Stimulated activated CD4-positive, alpha-beta T cell treated with anti-CD3 and anti-CD28 coated beads, Interleukin-15, amount 100 ng/mL, for 1 hour (primary cell): Measurements from ENCODE around the gene RERE.

Experiments used
- DNase-seq, 2 donors: peaks; one replicate each; pipeline ENCODE4 v3.0.0-alpha.2; 2020; ENCODE audit warnings: low read depth in 1 of 2, low spot score in 1 of 2

Gene RERE

DNA sequence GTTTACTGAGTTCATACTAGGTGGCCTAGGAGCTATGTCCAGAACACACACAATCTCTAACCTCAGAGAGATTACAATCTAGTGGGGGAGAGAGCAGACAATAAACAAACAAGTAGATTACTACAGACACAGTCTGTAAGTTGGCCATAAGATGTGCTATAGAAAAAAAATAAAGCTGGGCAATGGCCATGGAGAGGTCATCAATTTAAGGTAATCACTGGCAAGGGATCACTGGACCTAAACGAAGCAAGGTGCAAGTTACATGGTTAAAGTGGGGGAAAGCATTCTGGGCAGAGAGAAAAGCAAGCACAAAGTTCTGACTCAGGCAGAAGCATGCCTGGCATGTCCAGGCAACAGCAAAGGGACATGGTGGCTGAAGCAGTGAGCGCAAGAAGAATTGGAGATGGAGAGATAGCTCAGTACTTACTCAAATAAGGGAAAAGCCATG is 147.0 kb downstream of the RERE start:
- no peak for DNase-seq

DNA sequence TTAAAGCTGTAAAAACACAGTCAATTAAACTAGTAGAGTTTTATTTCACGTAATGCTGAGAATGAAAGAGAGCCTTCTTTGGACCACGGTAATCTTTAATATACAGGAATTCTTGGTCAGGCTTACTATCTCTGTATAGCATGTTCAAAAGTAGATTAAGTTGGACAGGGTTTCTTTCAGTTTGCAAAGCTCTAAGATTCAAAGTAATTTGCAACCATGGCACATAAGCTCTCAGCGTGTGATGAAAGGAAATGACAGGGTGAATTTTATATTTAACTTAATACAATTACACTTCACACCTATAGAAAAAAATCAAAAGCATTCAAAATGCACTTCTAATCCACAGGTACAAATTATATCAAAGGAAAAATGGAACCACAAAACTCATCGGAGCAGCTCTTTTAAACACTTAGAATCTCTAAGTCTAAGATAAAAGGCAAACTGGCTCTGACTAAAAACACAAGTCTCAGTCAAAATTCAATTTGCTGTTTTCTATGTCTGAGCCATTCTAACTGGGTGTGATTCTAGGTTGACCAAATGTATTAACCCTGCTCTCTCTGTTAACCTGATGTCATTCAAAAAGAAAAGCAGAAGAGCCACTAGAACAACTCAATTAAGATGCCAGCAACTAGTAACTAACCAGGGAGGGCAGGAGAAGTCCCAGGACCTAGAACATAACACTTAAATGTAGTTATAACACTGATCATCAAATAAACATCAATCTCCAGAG is 147.7 kb downstream of the RERE start:
- DNase-seq: no peak

DNA sequence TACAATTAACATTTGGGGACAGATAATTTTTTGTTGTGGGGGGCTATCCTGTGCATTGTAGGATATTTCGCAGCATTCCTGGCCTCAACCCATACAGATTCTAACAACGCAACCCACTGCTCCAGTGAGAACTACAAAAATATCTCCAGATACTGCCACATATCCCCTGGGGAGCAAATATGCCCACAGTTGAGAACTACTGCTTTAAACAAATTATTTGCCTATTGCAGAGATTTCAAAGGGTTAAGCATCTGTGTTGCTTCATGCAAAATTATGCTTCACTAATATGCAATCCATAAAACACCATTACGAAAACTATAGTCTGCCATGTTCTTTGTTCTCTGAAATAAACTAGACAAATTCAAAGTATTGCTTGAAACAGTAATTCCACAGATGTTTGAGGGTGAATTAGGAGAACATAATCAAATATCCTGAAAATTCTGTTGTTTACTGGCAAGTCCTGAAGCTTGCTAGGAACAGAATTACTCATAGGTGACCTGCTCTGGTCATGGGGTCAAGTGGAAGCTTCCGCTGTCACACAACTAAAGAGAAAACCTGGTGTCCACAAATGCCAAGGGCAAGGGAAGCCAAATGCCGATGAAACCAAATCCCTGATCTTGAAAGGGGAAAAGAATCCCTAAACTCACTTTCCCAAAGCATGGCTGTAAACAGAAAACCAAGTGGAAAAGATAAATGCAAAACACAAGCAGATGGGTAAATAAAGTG is 149.4 kb downstream of the RERE start:
- DNase-seq: no peak

DNA sequence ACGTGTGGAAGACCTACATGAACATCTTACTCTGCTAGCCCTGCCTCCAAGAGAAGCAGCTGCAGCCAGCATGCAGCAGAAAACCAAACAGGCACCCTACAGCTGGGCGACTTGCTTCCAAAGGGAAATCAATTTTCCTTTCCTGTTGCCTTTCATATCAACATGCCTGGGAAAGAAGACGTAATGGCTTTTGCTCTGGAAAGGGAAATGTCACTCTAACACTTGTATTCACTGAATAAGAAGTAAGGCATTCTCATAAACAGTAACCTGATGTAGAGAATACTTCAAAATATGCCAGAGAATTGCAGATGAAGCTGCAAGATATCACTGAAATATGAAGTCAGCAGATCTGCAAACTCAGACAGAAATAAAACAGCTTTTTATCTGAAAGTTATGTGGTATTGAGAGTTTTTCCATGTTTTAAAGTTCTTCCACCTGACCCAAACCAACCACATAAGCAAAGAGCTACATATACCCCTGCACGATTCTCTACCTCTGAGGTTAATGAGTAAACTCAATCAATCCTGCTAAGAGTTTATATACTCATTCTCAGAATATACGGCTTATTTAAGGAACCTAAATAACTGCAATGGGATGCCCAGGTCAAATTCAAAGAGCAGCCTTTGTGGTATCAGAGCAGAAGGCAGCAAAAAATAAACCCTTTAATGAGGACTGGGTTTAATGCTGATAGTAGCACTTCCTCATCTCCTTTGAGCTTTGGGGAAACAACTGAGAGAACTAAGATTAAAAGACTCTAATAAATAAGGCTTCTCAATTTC is 150.9 kb downstream of the RERE start:
- DNase-seq: no peak

DNA sequence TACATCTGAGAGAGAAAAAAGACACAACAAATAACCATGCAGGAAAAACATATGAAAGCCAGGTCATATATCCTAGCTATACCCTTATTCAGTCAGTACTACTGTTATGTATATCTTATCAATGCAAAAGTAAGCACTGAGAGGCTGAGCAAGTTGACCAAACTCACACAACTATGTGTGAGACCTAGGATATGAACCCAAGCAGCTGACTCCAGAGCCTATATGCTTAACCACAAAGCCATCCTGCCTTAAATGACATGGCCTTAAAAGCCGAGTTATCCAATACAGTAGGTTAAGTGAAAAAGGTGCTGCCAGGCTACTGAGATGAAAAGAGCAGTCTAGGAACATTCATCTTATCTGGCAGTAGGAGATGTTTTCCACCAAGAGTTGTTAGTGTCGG is 151.6 kb downstream of the RERE start:
- no peak for DNase-seq

DNA sequence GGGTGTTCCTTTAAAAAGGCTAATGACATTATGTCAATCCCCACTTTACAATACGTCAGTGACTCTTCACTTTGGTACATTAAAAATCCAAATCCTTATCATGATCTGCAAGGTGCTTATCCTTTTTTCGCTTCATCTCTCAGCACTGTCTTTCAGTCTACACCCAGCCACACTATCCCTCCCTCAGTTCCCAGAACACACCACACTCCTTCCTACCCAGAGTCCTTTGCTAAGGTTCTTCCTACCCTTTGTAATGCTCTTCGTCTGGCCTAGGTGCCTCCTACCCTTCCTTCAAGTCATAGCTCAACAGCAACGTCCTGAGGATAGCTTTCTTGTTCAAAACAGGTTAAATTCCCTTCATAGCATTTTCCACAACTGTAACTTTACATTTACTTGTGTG is 152.6 kb downstream of the RERE start:
- no peak for DNase-seq

DNA sequence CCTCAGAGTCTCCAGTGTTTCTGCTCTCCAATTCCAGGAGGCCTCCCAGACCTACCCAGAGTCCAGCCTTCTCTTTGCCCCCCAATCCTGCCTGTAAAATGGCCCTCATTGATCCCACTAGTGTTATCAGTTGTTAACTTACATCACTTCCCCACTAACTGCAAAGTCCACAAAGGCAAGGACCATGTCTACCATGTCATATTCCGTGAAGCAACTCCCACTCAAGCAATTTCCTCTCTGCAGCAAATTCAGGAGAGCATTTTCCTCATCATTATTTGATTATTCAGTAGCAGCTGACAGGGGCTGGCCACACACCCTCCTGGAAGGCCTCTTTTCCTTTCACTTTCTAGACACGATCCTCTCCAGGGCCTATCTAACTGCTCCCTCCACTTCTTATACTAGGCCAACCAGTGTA is 153.5 kb downstream of the RERE start:
- no peak for DNase-seq

DNA sequence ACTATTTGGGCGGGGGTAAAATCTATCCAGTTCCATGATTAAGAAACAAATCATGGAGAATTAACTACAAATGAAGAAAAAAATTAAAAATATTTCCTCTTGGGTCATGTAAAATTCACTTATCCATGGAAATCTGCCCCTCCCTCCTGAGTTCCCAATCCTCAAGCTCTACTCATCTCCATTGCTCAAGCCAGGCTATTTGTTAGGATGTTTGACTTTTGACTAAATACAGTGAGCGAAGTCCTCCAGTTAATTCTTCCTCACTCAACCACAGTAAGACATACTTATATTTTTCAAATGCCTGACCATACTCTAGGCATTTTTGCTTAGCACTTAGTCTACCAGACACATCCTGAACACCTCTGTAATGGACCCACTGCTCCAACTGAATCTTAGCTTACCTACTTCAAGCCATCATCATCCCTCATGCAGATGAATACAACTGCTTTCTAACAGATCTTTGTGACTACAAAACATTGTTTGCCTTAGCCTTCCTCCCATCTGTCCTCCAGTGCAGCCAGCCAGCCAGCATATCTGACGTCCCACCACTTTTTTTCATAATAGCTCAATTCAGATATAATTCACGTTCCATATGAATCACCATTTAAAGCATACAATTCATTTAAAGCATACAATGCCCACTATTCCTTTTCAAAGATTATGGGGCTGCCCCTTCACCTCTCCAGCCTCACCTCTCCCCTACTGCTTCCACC is 154.2 kb downstream of the RERE start:
- DNase-seq: no peak

DNA sequence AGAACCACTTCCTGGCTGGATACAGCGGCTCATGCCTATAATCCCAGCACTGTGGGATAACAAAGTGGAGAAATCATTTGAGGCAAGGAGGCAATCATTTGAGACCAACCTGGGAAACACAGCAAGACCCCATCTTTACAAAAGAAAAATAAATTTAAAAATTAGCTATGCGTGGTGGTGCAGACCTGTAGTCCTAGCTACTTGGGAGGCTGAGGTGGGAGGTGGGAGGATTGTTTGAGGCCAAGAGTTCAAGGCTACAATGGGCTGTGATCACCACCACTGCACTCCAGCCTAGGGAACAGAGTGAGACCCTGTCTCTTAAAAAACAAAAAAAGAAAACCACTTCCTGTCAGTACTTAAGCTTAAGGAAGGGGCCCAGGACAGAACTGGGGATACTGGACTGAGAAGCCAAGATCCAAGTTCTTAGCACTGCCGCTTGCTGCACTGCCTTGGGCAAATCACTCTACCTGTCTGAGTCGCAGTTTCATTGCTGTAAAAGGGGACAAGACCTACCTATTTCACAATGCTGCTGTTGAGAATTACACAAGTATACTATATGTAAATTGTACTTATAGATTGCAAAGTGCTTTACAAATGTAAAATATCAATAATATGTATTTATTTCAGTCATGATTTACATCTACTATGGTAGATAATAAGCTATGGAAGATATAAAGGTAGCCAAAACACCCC is 154.9 kb downstream of the RERE start:
- DNase-seq: no peak

DNA sequence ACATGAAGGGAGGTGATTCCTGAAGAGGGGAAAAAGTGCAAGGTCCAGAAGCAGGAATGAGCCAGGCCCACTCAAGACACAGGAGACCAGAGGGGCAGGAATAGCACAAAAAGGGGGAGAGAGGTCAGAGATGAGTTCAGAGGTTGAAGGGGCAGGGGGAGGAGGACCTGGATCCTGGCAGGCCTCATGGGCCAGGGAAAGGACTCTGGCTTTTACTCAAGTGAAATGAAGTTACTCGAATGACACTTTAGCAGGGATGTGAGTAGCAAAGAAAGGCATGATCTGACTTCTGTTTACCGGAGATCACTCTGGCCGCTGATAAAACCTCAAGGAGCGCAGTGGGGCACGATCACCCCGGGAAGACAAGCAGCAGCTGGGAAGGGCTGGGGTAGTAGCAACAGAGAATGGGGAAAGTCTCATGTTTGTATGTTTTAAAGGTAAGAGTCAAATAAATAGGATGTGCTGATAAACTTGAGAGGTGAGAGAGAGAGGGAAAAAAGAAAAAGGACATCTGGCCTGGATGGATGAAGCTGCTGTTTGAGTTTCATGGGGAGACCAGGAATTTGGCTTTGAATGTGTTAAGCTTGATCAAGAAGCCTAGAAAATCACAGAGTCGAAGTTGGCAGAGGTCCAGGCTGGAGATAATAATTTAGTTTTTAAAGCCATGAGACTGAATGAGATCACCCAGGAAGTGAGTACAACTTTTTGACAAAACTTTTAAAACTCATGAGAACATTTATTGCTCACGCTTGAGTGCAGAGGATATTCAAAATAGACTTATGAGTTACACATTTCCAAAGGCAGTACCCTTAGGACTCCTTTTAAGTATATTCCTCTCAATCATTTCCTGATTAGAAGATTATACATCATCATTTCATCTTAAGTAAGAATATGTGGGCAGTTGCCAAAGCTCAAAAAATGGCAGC is 156.0 kb downstream of the RERE start:
- DNase-seq: no peak

DNA sequence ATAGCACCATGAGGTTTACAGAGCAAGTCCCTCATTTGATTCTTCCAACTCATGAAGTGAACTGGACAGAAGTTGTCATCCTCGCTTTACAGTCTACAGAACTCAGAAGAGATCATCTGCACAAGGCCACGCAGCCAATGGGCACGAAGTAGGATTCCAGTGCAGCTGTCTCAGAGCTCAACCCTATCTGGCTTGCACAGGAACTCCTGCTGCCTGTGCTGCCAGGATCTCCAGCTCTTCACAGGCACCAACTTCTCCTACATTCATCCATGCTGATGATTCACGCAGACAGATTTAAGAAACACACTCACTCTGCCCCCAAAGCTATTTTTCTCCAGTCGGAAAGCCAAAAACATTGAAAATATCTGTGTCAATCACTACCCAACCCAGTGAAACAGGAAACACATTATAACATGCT is 157.0 kb downstream of the RERE start:
- no peak for DNase-seq

DNA sequence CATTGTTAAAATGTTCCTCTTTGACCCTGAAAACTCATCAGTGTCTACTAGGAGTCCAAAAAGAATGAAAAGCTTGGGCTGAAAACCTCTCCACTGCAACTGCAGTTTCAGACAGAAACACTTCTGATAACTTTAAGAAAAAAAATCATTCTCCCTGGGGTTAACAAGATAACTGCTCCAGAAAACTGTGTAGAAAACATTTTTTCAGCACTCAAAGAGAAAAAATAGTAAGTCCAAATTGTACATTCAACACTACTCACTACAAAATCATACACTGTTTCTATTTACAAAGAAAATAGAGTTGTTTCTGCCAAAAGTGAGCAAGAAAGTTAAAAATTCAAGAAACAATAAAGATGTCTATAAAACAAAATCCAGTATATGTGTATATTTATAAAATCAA is 157.8 kb downstream of the RERE start:
- DNase-seq: no peak

DNA sequence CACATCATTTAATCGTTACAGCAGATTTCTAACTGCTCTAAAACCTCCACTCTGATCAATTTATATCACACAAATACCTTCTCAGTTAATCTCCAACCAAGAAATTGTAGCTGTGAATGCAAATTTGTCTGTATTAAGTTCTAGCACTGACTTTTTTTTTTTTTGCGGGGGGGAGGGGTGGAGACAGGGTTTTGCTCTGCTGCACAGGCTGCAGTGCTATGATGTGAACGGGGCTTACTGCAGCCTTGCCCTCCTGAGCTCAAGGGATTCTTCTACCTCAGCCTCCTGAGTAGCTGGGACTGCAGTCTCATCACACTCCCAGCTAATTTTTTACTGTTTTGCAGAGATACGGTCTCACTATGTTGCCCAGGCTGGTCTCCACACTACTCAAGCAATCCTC is 163.6 kb downstream of the RERE start:
- DNase-seq: no peak

DNA sequence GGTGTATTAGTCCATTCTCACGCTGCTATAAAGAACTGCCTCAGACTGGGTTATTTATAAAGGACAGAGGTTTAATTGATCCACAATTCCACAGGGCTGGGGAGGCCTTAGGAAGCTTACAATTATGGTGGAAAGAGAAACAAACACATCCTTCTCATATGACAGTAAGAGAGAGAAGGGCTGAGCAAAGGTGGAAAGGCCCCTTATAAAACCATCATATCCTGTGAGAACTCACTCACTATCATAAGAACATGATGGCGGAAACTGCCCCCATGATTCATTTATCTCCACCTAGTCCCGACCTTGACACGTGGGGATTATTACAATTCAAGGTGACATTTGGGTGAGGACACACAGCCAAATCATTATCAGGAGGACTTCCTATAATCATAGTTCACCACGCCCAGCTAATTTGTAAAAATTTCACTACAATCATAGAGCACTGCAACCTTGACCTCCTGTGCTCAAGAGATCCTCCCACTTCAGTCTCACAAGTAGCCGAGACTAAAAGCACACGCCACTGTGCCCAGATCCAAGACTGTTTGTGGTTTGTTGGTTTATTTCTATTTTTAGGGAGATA is 164.9 kb downstream of the RERE start:
- DNase-seq: no peak

DNA sequence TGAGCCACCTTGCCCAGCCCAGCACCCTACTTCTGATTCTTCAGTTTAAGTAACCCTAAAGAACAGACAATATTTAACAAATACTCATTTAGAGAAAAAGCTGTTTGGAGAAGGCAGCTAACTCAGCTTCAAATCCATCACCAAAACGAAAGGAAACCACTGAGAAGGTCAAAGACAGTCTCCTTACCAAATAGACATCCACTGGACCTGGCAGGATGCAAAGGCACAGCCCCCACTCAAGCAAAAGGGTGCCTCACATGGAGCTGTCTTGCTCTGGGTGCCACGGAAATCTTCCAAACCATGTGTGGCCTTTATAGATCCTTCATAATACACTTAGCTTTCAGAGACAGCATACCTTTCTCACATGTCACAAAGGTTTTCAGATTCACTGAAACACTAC is 165.5 kb downstream of the RERE start:
- no peak for DNase-seq

DNA sequence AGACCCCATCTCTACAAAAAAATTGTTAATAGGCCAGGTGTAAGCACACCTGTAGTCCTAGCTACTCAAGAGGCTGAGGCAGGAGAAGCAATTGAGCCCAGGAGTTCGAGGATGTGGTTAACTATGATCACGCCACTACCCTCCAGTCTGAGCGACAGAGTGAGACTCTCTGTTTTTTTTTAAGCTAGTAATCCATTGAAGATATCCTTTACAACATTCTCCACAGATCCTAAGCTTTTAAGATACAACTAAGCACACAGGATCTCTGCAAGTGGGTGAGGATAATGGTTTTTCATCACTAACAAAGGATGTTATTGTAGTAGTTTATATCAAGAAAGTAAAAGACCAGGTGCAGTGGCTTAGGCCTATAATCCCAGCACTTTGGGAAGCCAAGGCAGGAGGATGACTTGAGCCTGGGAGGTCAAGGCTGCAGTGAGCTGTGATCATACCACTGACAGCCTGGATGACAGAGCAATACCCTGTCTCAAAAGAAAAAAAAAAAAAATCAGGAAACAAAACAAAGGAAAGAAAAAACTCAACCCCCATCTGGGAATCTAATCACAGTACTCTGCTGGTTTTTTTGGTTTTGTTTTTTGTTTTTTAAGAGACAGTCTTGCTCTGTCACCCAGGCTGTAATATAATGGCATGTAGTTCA is 166.1 kb downstream of the RERE start:
- no peak for DNase-seq

DNA sequence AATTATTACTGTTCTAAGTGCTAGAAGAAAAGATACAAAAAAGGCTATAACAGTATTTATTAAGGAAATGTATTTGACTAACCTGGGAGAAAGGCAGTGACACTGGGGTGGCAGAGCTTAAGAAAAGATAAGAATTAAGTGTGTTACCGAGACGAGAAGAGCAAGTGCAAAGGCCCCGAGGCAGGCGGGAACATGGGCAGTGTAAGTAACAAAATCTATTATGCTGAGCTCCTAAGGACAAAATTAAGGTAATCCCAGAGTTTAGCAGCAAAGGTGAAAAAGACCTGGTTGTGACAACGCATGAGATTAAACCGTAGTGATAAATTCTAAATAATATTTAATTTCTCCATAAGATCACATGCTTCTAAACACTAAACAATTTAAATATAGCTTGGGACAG is 167.6 kb downstream of the RERE start:
- DNase-seq: no peak

DNA sequence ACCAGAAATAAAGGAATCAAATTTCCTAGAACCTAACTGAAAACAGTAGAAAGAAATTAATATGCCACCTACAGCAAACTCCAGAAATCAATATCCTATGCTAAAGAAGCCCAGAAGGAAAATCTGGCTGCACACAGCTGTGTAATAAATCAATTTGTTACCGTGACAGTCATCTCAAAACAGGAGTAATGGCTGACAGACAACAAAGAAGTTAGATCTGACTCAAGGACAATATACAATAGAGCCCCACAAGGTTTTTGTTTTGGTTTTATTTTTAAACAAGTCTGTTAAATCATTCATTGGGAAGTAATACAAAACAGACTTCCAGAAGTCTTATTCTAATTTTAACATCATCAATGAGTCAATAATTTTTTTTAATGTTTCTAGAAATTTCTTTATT is 168.4 kb downstream of the RERE start:
- DNase-seq: no peak

DNA sequence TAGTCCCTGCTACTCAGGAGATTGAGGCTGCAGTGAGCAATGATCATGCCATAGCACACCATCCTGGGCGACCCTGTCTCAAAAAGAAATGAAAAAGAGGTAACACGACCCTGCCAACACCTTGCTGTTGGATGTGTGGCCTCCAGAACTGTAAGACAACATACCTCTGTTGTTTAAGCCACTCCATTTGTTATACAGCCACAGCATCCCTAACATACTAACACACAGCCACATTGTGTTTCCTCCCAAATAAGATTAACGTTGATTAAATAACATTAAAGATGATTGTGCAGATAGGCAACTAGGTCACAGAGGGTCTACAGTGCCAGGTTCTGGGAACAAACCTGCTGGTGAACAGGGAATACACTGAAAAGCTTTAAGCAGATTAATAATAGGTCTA is 170.4 kb downstream of the RERE start:
- no peak for DNase-seq
